Astrocyte (in vitro differentiated cells and primary cell): Measurements from ENCODE around the gene METAP1D.

Source experiments
- EZH2 ChIP-seq: IDR thresholded peaks from 2 replicates; pipeline ENCODE4 v1.6.1; 2012; ENCODE audit warnings: mild to moderate bottlenecking, low read length, inconsistent platforms; ENCODE audit not compliant: insufficient read depth
- TF ChIP-seq, protein P1 (sequence below): IDR thresholded peaks from 2 replicates; pipeline ENCODE4 v1.5.1; 2011; ENCODE audit warnings: low read depth, mild to moderate bottlenecking, inconsistent platforms, low read length, moderate library complexity; ENCODE audit not compliant: insufficient read depth

DNA sequence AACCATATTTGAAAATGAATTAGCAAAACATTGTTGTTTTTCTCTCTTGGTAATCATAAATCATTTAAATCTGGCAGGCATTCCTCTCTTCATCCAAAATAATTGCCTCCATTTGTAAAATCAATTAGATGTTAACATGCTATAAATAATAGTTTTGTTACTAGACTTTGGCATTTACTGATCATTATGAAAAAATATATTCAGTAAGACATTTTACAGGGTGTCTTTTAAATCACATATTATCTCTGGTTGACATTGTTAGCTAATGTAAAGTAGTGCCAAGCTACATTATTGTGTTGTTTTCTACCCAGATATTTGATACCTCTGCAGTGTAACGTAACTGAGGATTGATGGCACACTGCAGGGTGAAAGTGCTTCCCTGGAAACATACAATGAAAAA is 53.7 kb downstream of the METAP1D start:
- TF ChIP-seq, protein P1, sequence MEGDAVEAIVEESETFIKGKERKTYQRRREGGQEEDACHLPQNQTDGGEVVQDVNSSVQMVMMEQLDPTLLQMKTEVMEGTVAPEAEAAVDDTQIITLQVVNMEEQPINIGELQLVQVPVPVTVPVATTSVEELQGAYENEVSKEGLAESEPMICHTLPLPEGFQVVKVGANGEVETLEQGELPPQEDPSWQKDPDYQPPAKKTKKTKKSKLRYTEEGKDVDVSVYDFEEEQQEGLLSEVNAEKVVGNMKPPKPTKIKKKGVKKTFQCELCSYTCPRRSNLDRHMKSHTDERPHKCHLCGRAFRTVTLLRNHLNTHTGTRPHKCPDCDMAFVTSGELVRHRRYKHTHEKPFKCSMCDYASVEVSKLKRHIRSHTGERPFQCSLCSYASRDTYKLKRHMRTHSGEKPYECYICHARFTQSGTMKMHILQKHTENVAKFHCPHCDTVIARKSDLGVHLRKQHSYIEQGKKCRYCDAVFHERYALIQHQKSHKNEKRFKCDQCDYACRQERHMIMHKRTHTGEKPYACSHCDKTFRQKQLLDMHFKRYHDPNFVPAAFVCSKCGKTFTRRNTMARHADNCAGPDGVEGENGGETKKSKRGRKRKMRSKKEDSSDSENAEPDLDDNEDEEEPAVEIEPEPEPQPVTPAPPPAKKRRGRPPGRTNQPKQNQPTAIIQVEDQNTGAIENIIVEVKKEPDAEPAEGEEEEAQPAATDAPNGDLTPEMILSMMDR = no peak
- no peak for TF ChIP-seq EZH2
